ENCODE data around the gene COG1.

- no peak for TF ChIP-seq CTCF (IDR thresholded peaks at IDR 0.05)
- TF ChIP-seq EZH2phosphoT487 (IDR thresholded peaks at IDR 0.05): no peak
Measured at GRCh38 chr17:73170324-73170723, 22.5 kb upstream of the COG1 start.
